PFSK-1 (cell line): Measurements from ENCODE around the gene NRG3.

Experiments
- FOXP2 ChIP-seq: optimal IDR thresholded peaks from 2 replicates; pipeline ENCODE3; 2011; ENCODE audit warnings: borderline replicate concordance, control low read depth, inconsistent platforms; ENCODE audit not compliant: insufficient read depth; ENCODE audit errors: extremely low read length, extremely low read depth
- POLR2AphosphoS5 ChIP-seq: IDR thresholded peaks from 2 replicates; pipeline ENCODE4 v1.6.1; 2012; ENCODE audit warnings: low read depth, mild to moderate bottlenecking, control low read depth, low read length, moderate library complexity
- SIN3A ChIP-seq: IDR thresholded peaks from 2 replicates; pipeline ENCODE4 v1.6.1; 2012; ENCODE audit warnings: mild to moderate bottlenecking, low read length, moderate library complexity, borderline replicate concordance; ENCODE audit not compliant: insufficient read depth
- TAF1 ChIP-seq: IDR thresholded peaks from 2 replicates; pipeline ENCODE4 v1.6.1; 2012; ENCODE audit warnings: low read length, control low read depth, borderline replicate concordance; ENCODE audit not compliant: insufficient read depth
- TF ChIP-seq, protein P1 (sequence below), 2 experiments: IDR thresholded peaks; 2 replicates each; pipeline versions ENCODE4 v1.6.1 to v1.8.0; 2011 to 2012; ENCODE audit warnings: low read depth in 2 of 2, low read length in 2 of 2, control low read depth in 1 of 2, inconsistent platforms in 1 of 2, mild to moderate bottlenecking in 1 of 2, moderate library complexity in 1 of 2; ENCODE audit not compliant: insufficient read depth in 1 of 2

Gene NRG3

DNA sequence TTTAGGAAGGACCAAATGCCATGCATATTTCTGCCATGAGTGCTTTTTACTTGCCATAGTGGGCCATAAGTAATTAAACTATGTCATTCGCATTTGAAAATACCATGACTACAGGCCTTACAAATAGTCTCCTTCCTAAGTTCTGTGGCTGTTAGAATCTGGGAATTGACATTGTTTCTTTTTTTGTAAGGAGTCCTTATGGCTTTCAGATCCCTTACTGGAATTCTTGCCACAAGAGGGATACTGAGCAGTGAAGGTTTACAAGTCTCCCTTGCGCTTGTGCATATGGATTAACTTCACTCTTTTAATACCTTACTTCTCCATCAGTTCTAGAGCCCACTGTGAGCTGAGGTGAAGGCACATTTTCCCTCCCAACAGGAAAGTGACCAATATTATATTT lies 166.0 kb downstream of the NRG3 start:
- no peak for TF ChIP-seq TAF1
- TF ChIP-seq POLR2AphosphoS5 = no peak
- TF ChIP-seq FOXP2 = no peak

DNA sequence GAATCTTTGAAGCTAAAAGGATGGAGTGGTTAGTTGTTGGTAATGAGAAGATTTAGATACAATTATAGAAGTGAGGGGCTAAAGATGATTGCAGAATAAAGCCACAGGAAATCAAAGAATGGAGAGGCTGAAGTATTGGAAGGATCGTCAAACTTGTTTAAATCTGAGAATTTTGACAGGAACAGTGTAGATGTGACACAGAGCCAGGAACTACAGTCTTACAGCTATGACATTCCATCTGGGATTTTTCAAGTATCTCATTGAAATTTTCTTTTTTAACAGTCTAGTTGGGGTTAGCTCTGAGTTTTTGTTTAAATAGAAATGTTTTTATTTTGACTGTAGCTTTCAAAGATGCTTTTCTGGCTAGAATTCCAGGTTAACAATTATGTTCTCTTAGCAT lies 181.4 kb downstream of the NRG3 start:
- no peak for TF ChIP-seq POLR2AphosphoS5

DNA sequence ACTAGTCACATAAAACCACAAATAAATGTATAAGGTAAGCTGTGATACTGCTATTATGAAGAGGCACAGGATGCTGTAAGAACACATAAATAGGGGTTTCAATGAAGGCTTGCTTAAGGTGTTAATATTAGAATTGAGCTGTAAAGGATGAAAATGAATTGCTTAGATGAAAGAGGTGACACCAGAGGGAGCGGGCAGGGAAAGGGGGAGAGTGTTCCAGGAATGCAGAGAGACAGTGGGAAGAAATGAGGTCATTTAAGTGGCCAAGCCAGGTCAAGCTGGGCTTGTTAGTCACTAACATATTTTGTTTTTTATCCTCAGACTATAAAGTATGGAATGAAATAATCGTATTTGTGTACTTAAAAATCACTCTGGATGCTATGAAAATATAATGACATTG lies 193.5 kb downstream of the NRG3 start:
- TF ChIP-seq TAF1 (no peak), FOXP2 (no peak), SIN3A (no peak), POLR2AphosphoS5 (no peak)
- TF ChIP-seq, protein P1, sequence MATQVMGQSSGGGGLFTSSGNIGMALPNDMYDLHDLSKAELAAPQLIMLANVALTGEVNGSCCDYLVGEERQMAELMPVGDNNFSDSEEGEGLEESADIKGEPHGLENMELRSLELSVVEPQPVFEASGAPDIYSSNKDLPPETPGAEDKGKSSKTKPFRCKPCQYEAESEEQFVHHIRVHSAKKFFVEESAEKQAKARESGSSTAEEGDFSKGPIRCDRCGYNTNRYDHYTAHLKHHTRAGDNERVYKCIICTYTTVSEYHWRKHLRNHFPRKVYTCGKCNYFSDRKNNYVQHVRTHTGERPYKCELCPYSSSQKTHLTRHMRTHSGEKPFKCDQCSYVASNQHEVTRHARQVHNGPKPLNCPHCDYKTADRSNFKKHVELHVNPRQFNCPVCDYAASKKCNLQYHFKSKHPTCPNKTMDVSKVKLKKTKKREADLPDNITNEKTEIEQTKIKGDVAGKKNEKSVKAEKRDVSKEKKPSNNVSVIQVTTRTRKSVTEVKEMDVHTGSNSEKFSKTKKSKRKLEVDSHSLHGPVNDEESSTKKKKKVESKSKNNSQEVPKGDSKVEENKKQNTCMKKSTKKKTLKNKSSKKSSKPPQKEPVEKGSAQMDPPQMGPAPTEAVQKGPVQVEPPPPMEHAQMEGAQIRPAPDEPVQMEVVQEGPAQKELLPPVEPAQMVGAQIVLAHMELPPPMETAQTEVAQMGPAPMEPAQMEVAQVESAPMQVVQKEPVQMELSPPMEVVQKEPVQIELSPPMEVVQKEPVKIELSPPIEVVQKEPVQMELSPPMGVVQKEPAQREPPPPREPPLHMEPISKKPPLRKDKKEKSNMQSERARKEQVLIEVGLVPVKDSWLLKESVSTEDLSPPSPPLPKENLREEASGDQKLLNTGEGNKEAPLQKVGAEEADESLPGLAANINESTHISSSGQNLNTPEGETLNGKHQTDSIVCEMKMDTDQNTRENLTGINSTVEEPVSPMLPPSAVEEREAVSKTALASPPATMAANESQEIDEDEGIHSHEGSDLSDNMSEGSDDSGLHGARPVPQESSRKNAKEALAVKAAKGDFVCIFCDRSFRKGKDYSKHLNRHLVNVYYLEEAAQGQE (IDR thresholded peaks at IDR 0.05; ENCODE audit: insufficient read depth in 1 of 2, low read depth in 2 of 2, low read length in 2 of 2) = no peak

DNA sequence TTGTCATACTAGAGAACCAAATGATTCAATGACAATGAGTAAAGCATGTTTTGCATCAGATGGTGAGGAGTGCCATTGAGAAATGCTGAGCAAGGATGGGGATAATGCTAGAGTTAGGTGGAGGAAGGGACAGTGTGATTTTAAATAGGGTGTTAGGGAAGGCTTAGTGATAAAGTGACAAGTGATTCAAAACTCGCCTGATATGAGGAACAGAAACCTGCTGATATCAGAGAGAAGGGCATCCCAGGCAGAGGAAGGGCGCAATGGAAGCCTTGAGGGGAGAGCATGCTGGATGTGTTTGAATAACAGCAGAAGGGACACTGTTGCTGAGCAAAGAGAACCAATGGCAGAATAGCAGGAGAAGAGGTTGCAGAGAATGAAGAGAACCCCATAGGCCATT lies 196.2 kb downstream of the NRG3 start:
- TF ChIP-seq SIN3A (no peak), TAF1 (no peak), POLR2AphosphoS5 (no peak)
- TF ChIP-seq, protein P1 (IDR thresholded peaks at IDR 0.05; ENCODE audit: insufficient read depth in 1 of 2, low read depth in 2 of 2, low read length in 2 of 2) = no peak

DNA sequence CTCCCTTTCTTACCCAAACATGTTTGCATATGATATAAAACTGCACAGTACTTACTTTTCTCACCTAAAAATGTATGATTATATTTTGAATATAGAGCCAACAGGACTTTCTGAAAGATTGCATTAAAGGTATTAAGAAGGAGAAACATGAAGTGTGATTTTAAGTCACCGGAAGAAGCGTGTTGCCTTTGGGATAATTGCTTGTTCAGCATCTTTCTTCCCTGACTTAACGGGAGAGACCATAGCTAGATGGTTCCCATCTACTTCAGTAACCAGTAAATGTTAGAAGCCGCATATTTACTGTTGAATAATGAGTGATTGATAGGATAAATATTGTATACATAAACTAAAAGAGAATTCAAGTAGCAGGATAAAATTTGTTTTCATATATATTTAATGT lies 197.1 kb downstream of the NRG3 start:
- TF ChIP-seq, protein P1 (IDR thresholded peaks at IDR 0.05; ENCODE audit: insufficient read depth in 1 of 2, low read depth in 2 of 2, low read length in 2 of 2) = no peak
- TF ChIP-seq SIN3A (no peak), FOXP2 (no peak)

DNA sequence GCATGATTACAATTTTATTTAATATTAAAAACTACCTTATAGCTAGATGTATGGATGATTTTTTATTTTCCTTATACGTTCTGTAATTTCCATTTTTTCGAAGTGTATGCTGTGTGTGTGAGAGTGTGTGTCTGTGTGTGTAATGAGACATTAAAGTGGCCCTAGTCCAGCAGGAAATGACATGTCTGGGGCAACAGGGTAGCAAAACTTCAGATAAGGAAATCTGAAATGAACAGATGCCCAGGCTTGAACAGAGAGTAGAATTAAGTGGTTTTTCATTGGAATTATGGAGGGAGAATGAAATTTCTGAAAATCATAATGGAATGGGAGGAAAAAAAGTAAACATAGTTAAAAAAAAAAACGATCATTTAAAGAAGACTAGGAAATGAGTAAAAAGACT lies 200.6 kb downstream of the NRG3 start:
- TF ChIP-seq SIN3A = no peak
- no peak for TF ChIP-seq TAF1
- no peak for TF ChIP-seq FOXP2
- TF ChIP-seq, protein P1 (IDR thresholded peaks at IDR 0.05; ENCODE audit: insufficient read depth in 1 of 2, low read depth in 2 of 2, low read length in 2 of 2) = no peak
- TF ChIP-seq POLR2AphosphoS5 = no peak
